ENCODE data around the gene GARIN5B.
"Not testable (repeated sequence)": the region's sequence is repeated elsewhere in the genome, so short reads cannot be mapped to it uniquely, and the experiment has no call there.

GARIN5B gene

GRCh38 chr19:55340784-55341147 is 22.3 kb downstream of the GARIN5B start:
- Histone ChIP-seq H3K27me3 (ENCODE audit: control insufficient read depth, insufficient read depth, low read length) (peaks cover 10% of the 10 kb centered on the region), H3K4me1 (ENCODE audit: control insufficient read depth, insufficient read depth, low read length) (peaks cover 36% of the 10 kb centered on the region), H3K36me3 (ENCODE audit: insufficient read depth, low read length) (no peaks in the 10 kb centered on the region), H3K4me3 (ENCODE audit: low read length) (peak overlapping the region; percentile 78), H3K4me2 (ENCODE audit: low read length) (peak overlapping the region; percentile 95), H3K9me3 (replicated peaks; ENCODE audit: low read length) (no peaks in the 10 kb centered on the region), H3K9ac (ENCODE audit: low read depth, low read length) (peak overlapping the region; percentile 80)

- Histone ChIP-seq H3K4me2 (ENCODE audit: low read length) (peak overlapping the region; percentile 95), H3K9me3 (replicated peaks; ENCODE audit: low read length) (no peaks in the 10 kb centered on the region), H3K27me3 (ENCODE audit: control insufficient read depth, insufficient read depth, low read length) (peaks cover 10% of the 10 kb centered on the region), H3K4me1 (ENCODE audit: control insufficient read depth, insufficient read depth, low read length) (peaks cover 30% of the 10 kb centered on the region), H3K9ac (ENCODE audit: low read depth, low read length) (peak overlapping the region; percentile 80), H3K36me3 (ENCODE audit: insufficient read depth, low read length) (no peaks in the 10 kb centered on the region), H3K4me3 (ENCODE audit: low read length) (peak overlapping the region; percentile 78)
Measured at GRCh38 chr19:55339889-55340783, 22.9 kb downstream of the GARIN5B start.

- Histone ChIP-seq H3K9ac (ENCODE audit: low read depth, low read length) (peak within 1 kb of the TSS; percentile 86), H3K4me1 (ENCODE audit: control insufficient read depth, insufficient read depth, low read length) (peaks cover 22% of the 10 kb centered on the region), H3K4me2 (ENCODE audit: low read length) (peak within 1 kb of the TSS; percentile 95), H3K4me3 (ENCODE audit: low read length) (peak within 1 kb of the TSS; percentile 78), H3K36me3 (ENCODE audit: insufficient read depth, low read length) (no peaks in the 10 kb centered on the region), H3K27me3 (ENCODE audit: control insufficient read depth, insufficient read depth, low read length) (peaks cover 10% of the 10 kb centered on the region), H3K9me3 (replicated peaks; ENCODE audit: low read length) (no peaks in the 10 kb centered on the region)
Measured at GRCh38 chr19:55339105-55339888, 23.8 kb downstream of the GARIN5B start, which contains the start of gene KMT5C. Gene KMT5C, plus strand, starts transcription at chr19:55339876. Its CDS starts 2,061 bp downstream, at chr19:55341937.

- Histone ChIP-seq H3K4me2 (ENCODE audit: low read length) (no peak overlapping the region), H3K4me3 (ENCODE audit: low read length) (no peak overlapping the region), H3K36me3 (ENCODE audit: insufficient read depth, low read length) (no peaks in the 10 kb centered on the region), H3K9ac (ENCODE audit: low read depth, low read length) (no peak overlapping the region), H3K4me1 (ENCODE audit: control insufficient read depth, insufficient read depth, low read length) (peaks cover 17% of the 10 kb centered on the region), H3K9me3 (replicated peaks; ENCODE audit: low read length) (no peaks in the 10 kb centered on the region), H3K27me3 (ENCODE audit: control insufficient read depth, insufficient read depth, low read length) (peaks cover 22% of the 10 kb centered on the region)
Measured at GRCh38 chr19:55336101-55336500, 27.0 kb downstream of the GARIN5B start.

- H3K9me3 ChIP-seq (replicated peaks; ENCODE audit: low read length) = no peaks in the 10 kb centered on the region
- peaks cover 22% of the 10 kb centered on the region for H3K27me3 ChIP-seq (ENCODE audit: control insufficient read depth, insufficient read depth, low read length)
- no peak overlapping the region for H3K4me2 ChIP-seq (ENCODE audit: low read length)
- H3K4me3 ChIP-seq (ENCODE audit: low read length) = no peak overlapping the region
- H3K4me1 ChIP-seq (ENCODE audit: control insufficient read depth, insufficient read depth, low read length) = peaks cover 6% of the 10 kb centered on the region
- no peaks in the 10 kb centered on the region for H3K36me3 ChIP-seq (ENCODE audit: insufficient read depth, low read length)
- no peak overlapping the region for H3K9ac ChIP-seq (ENCODE audit: low read depth, low read length)
Measured at GRCh38 chr19:55333870-55334269, 29.2 kb downstream of the GARIN5B start.

GRCh38 chr19:55329791-55330190 is 33.3 kb downstream of the GARIN5B start:
- H3K4me2 ChIP-seq (ENCODE audit: low read length); H3K36me3 ChIP-seq (ENCODE audit: insufficient read depth, low read length): not testable (repeated sequence)

GRCh38 chr19:55328774-55329318 is 34.2 kb downstream of the GARIN5B start:
- not testable (repeated sequence) for H3K4me1 ChIP-seq (ENCODE audit: control insufficient read depth, insufficient read depth, low read length); H3K36me3 ChIP-seq (ENCODE audit: insufficient read depth, low read length); H3K4me2 ChIP-seq (ENCODE audit: low read length); H3K27me3 ChIP-seq (ENCODE audit: control insufficient read depth, insufficient read depth, low read length); H3K9me3 ChIP-seq (replicated peaks; ENCODE audit: low read length); H3K9ac ChIP-seq (ENCODE audit: low read depth, low read length); H3K4me3 ChIP-seq (ENCODE audit: low read length)

More at GRCh38 chr19:55329791-55330190, 33.3 kb downstream of the GARIN5B start:
- peaks cover 12% of the 10 kb centered on the region for H3K27me3 ChIP-seq (ENCODE audit: control insufficient read depth, insufficient read depth, low read length)
- H3K9me3 ChIP-seq (replicated peaks; ENCODE audit: low read length); H3K4me1 ChIP-seq (ENCODE audit: control insufficient read depth, insufficient read depth, low read length); H3K9ac ChIP-seq (ENCODE audit: low read depth, low read length); H3K4me3 ChIP-seq (ENCODE audit: low read length): not testable (repeated sequence)

GRCh38 chr19:55325172-55325571 is 37.9 kb downstream of the GARIN5B start, which contains the start of gene TMEM150B:
Gene TMEM150B, minus strand, starts transcription at chr19:55325341. Its CDS starts 4,305 bp downstream, at chr19:55321036.
- Histone ChIP-seq H3K4me1 (ENCODE audit: control insufficient read depth, insufficient read depth, low read length) (peaks cover 3% of the 10 kb centered on the region), H3K27me3 (ENCODE audit: control insufficient read depth, insufficient read depth, low read length) (peaks cover 18% of the 10 kb centered on the region), H3K36me3 (ENCODE audit: insufficient read depth, low read length) (no peaks in the 10 kb centered on the region), H3K4me3 (ENCODE audit: low read length) (no peak within 1 kb of the TSS), H3K9ac (ENCODE audit: low read depth, low read length) (no peak within 1 kb of the TSS), H3K9me3 (replicated peaks; ENCODE audit: low read length) (no peaks in the 10 kb centered on the region), H3K4me2 (ENCODE audit: low read length) (no peak within 1 kb of the TSS)

GRCh38 chr19:55324662-55325061 is 38.4 kb downstream of the GARIN5B start:
- Histone ChIP-seq H3K9me3 (replicated peaks; ENCODE audit: low read length) (no peaks in the 10 kb centered on the region), H3K4me1 (ENCODE audit: control insufficient read depth, insufficient read depth, low read length) (peaks cover 3% of the 10 kb centered on the region), H3K4me2 (ENCODE audit: low read length) (no peak overlapping the region), H3K36me3 (ENCODE audit: insufficient read depth, low read length) (no peaks in the 10 kb centered on the region), H3K27me3 (ENCODE audit: control insufficient read depth, insufficient read depth, low read length) (peaks cover 22% of the 10 kb centered on the region), H3K4me3 (ENCODE audit: low read length) (no peak overlapping the region), H3K9ac (ENCODE audit: low read depth, low read length) (no peak overlapping the region)

- Histone ChIP-seq H3K9ac (ENCODE audit: low read depth, low read length) (no peak overlapping the region), H3K9me3 (replicated peaks; ENCODE audit: low read length) (no peaks in the 10 kb centered on the region), H3K27me3 (ENCODE audit: control insufficient read depth, insufficient read depth, low read length) (peaks cover 22% of the 10 kb centered on the region), H3K4me1 (ENCODE audit: control insufficient read depth, insufficient read depth, low read length) (no peaks in the 10 kb centered on the region), H3K4me2 (ENCODE audit: low read length) (no peak overlapping the region), H3K4me3 (ENCODE audit: low read length) (no peak overlapping the region), H3K36me3 (ENCODE audit: insufficient read depth, low read length) (no peaks in the 10 kb centered on the region)
Measured at GRCh38 chr19:55322204-55322885, 40.7 kb downstream of the GARIN5B start.
